MG63 (cell line): ENCODE measurements around the gene TEX29. TPM values are rescaled to one million over a fixed set of nuclear protein-coding genes. Genes with fewer than 3 reads are reported as not detected.

Experiments used
- DNase-seq: peaks from one replicate; pipeline ENCODE4 v3.0.0-alpha.2; 2020
- H3K27me3 ChIP-seq: fragments of 250-450 bp; sonication (Bioruptor Pico); 2 replicates; pipeline ENCODE4 v1.5.1; 2020; ENCODE audit warnings: mild to moderate bottlenecking, moderate library complexity
- H3K36me3 ChIP-seq: fragments of 250-450 bp; sonication (Bioruptor Pico); 2 replicates; pipeline ENCODE4 v1.5.1; 2020; ENCODE audit warnings: mild to moderate bottlenecking, moderate library complexity
- H3K4me3 ChIP-seq: fragments of 250-450 bp; sonication (Bioruptor Pico); 2 replicates; pipeline ENCODE4 v1.5.1; 2020; ENCODE audit warnings: mild to moderate bottlenecking, moderate library complexity
- H3K9me3 ChIP-seq: fragments of 250-450 bp; sonication (Bioruptor Pico); 2 replicates; pipeline ENCODE4 v1.5.1; 2020; ENCODE audit warnings: mild to moderate bottlenecking, moderate library complexity
- total RNA-seq: library from RNA; depleted of rRNA; stranded (reverse); fragments of >200 nt; shearing (Covaris generic); gene quantifications from 2 replicates; pipeline ENCODE4 v1.2.3, GENCODE V29; 2014; ENCODE audit warnings: low replicate concordance; rRNA removed

The TEX29 gene
- total RNA-seq, 1 experiment from 2014 or later = not detected

DNA sequence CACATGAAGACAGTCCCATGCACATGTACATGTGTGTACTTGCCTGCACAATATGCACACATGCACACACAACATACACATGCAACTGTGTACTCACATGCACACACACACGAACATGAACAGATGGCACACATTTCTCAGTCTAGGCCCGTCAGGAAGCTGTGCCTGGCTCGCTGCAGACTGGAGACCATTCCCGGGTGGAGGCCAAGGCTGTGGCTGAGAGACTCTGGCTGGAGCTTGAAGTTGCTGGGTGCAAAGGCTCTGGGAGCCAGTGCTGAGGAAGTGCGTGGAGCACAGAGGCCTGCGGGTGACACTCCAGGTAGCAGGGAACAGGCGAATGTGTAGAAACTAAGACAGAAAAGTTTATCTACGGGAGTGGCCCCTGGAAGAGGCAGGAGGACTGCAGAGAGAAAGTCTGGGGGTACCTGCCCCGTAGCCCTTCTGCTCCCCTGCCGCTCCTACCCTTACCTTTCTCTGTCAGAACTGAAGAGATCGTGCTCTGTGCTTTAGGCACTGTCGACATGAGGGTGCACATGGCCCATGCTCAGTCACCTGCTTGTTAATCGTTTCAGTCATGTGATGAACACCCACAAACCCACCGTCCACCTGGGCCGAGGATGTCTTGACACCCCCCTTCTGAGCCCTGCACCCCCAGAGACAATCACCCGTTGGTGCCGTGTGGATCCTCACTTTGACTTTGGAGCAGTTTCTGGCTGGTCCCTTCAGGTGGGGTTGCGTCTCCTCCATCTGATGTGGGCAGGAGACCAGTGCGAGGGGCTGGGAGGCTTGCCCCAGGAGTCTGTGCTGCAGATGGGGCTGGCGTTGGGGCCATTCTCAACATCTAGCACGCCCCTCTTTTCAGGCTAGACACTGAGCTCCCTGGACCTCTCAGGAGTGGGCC, 69.4 kb downstream of the TEX29 start:
- no peaks in the 10 kb centered on the region for H3K27me3 ChIP-seq
- H3K9me3 ChIP-seq = no peaks in the 10 kb centered on the region
- H3K4me3 ChIP-seq = no peak overlapping the region
- DNase-seq = no peak
- no peaks in the 10 kb centered on the region for H3K36me3 ChIP-seq

DNA sequence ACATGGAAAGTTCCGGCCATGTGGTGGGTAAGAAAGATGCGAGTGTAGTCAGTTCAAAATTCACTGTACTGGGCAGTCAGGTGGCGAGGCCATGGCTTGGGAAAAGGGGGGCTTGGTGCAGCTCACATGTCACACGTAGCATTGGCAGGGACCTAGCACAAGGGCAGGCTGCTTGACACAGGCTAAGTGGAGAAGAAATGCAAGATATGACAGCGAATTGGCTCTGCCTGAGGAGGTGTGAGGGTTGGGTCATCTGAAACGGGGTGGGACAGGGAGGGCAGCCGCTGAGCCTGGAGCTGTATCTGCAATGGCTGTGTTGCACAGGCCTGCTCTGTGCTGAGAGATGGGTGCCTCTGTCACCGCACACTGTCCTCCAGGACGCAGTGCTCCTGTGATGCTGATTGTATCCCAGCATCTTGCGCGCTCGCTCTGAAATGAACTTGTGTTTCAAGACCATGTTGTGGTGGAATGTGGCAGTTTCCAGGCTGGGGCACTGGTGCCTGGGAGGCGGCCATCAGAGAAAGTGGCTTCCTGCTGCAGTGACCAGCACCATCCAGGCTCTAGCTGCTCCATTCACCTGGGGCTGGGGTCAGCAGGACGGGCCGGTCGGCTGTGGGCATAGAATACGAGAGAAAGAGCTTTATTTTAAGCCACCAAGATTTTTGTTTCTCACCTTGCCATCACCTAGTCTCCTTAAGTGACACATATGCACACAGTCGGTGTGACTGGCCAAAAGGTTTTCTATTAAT, 70.3 kb downstream of the TEX29 start:
- no peak for DNase-seq
- no peaks in the 10 kb centered on the region for H3K9me3 ChIP-seq
- H3K36me3 ChIP-seq = no peaks in the 10 kb centered on the region
- no peak overlapping the region for H3K4me3 ChIP-seq
- H3K27me3 ChIP-seq = no peaks in the 10 kb centered on the region

DNA sequence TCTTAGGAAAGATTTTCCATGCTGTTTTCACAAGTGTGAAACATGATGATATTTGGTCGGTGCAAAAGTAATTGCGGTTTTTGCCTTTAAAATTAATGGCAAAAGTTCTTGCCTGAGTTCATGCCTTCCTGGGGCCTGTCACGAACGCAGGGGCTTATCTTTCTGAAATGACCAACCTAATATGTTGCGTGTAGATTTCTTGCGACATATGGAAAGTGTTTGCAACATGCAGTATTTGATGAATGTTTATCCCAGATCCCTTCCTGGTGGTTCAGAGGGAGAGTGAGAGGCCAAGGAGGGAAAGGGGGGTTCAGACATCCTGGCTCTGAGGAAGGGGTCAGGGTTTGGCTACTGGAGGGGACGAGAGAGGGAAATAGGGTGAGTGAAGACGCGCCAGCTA, 72.0 kb downstream of the TEX29 start:
- Histone ChIP-seq H3K4me3 (no peak overlapping the region), H3K27me3 (no peaks in the 10 kb centered on the region), H3K36me3 (no peaks in the 10 kb centered on the region), H3K9me3 (no peaks in the 10 kb centered on the region)
- DNase-seq = no peak

DNA sequence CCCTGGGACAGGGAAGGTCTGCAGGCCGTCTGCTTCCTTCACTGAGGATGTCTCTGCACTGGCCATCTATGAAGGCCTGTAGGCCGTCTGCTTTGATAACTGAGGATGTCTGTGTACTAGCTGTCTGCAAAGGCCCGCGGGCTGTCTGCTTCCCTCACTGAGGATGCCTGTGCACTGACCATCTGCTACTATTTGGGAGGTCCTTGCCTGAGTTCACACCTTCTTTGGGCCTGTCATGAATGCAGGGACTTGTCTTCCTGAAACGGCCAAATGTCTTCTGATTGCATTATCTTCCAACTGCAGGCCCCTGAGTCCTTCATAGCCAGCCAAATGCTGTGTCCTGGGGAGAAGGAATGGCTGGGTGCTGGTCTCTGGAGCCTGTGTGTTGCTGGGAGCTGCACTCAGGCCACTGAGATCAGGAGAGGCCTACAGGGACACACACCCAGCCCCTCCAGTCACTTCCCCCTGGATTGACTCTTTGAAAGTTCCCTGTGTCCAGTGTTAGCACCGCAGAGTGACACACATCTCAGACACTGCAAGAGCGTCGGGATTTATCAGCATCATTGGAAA, 72.9 kb downstream of the TEX29 start:
- Histone ChIP-seq H3K27me3 (no peaks in the 10 kb centered on the region), H3K4me3 (no peak overlapping the region), H3K36me3 (no peaks in the 10 kb centered on the region), H3K9me3 (no peaks in the 10 kb centered on the region)
- no peak for DNase-seq

Other genes starting within 250 kb of the TEX29 start
- gene ARHGEF7, start 205.3 kb upstream of the TEX29 start, total RNA-seq = 9.7 and 11.4 TPM in 2 replicates